GM20000 (cell line): Measurements from ENCODE around the gene MRPL30.
"Not testable (repeated sequence)": the region's sequence is repeated elsewhere in the genome, so short reads cannot be mapped to it uniquely, and the experiment has no call there.

Experiments
- DNase-seq: peaks from one replicate; pipeline ENCODE4 v3.0.0; 2012; ENCODE audit warnings: low spot score
- CTCF ChIP-seq: IDR thresholded peaks from 2 replicates; pipeline ENCODE4 v1.5.1; 2012; ENCODE audit warnings: mild to moderate bottlenecking, control low read depth; ENCODE audit errors: extremely low read depth, missing control alignments

MRPL30 gene

GRCh38 chr2:99216096-99216495 is 35.1 kb downstream of the MRPL30 start:
- no peak for DNase-seq
- no peak for TF ChIP-seq CTCF

- no peak for DNase-seq
- TF ChIP-seq CTCF, result no peak
Observed at GRCh38 chr2:99217929-99218501, 37.0 kb downstream of the MRPL30 start.

GRCh38 chr2:99233177-99233576 is 52.2 kb downstream of the MRPL30 start:
- not testable (repeated sequence) for DNase-seq

GRCh38 chr2:99238599-99238998 is 57.6 kb downstream of the MRPL30 start:
- no peak for DNase-seq
- no peak for TF ChIP-seq CTCF

GRCh38 chr2:99240431-99240830 is 59.4 kb downstream of the MRPL30 start:
- no peak for TF ChIP-seq CTCF
- no peak for DNase-seq

- DNase-seq, result no peak
- TF ChIP-seq CTCF, result no peak
Observed at GRCh38 chr2:99242151-99242550, 61.2 kb downstream of the MRPL30 start.
